Measurements from ENCODE around the gene ATP13A3. TPM values are rescaled to one million over a fixed set of nuclear protein-coding genes. Genes with fewer than 3 reads are reported as not detected.

Gene ATP13A3
- total RNA-seq, 2 donors from 2014 or later: 106 to 141 TPM

- Mint-ChIP-seq H3K27ac (no peak overlapping the region), H3K9me3 (no peaks in the 10 kb centered on the region), H3K36me3 (no peaks in the 10 kb centered on the region)
- ATAC-seq (no peak), DNase-seq (ENCODE audit: low spot score in 2 of 2) (no peak)
Observed at GRCh38 chr3:194364652-194365434, 122.0 kb downstream of the ATP13A3 start.

- Mint-ChIP-seq H3K36me3 (no peaks in the 10 kb centered on the region), H3K9me3 (no peaks in the 10 kb centered on the region), H3K27ac (no peak overlapping the region)
- DNase-seq (ENCODE audit: low spot score in 2 of 2): no peak
- no peak for ATAC-seq
Observed at GRCh38 chr3:194364314-194364651, 122.5 kb downstream of the ATP13A3 start.

DNA sequence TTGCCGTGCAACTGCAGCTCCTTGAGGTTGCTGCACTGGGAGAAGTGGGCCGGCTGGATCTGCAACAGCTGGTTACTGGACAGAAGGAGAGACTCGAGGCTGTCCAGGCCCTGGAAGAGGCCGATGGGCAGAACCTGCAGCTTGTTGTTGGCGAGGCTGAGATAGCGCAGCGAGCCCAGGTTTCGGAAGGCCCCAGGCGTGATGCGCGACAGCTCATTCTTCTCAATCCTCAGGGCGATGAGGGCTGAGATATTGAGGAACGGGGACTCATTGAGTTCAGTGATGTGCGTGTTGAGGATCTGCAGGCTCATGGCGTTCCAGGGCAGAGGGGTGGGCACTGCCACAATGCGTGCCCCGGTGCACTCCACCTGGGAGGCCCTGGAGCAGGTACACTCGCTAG, 126.2 kb downstream of the ATP13A3 start:
- DNase-seq (ENCODE audit: low spot score in 2 of 2): no peak
- no peak for ATAC-seq
- Mint-ChIP-seq H3K27ac (no peak overlapping the region), H3K36me3 (no peaks in the 10 kb centered on the region), H3K9me3 (no peaks in the 10 kb centered on the region)

GRCh38 chr3:194357681-194358080, 129.1 kb downstream of the ATP13A3 start:
- DNase-seq (ENCODE audit: low spot score in 2 of 2): no peak
- no peaks in the 10 kb centered on the region for H3K9me3 Mint-ChIP-seq
- no peaks in the 10 kb centered on the region for H3K36me3 Mint-ChIP-seq
- ATAC-seq: no peak
- H3K27ac Mint-ChIP-seq: no peak overlapping the region

DNA sequence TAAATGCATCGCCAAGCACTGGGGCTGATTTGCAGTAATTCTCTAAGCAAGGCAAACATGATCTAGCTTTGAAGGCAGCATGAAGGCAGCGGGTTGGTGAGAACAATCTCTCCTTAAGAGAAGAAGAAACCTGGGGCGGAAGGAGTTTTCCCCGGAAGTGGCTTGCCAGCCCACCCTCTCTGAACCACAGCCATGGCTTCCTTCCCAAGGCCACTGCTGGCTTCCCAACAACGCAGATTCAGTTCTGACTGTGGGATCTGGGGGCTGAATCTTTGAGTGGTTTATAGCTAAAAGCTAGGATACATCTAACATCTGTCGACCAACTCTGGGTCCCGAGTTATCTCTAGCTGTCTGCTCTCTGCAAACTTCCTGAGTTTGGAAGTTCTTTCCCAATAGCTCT, 131.4 kb downstream of the ATP13A3 start:
- no peak for ATAC-seq
- Mint-ChIP-seq H3K9me3 (no peaks in the 10 kb centered on the region), H3K36me3 (no peaks in the 10 kb centered on the region), H3K27ac (no peak overlapping the region)
- DNase-seq (ENCODE audit: low spot score in 2 of 2): no peak

DNA sequence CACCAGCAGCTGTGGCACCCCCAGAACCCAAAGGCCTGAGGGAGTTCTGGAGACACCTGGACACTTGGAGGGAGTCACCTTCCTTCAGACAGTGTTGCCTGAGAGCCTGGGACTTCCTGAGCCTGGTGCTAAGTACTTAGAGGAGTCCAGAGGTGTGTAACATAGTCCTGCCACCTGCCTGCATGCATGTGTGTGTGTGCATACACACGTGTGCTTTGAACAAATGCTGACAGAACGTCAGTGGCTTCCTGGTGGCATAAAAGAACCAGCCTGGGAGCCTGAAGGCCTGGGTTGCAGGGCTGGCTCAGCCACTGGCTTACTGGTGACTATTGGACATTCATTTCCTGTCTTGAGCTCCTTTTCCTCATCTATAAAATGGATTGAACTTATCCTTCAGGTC, 132.5 kb downstream of the ATP13A3 start:
- no peak for ATAC-seq
- Mint-ChIP-seq H3K36me3 (no peaks in the 10 kb centered on the region), H3K9me3 (no peaks in the 10 kb centered on the region), H3K27ac (no peak overlapping the region)
- DNase-seq (ENCODE audit: low spot score in 2 of 2): no peak

Other genes starting within 250 kb of the ATP13A3 start
- gene CPN2, start 135.7 kb downstream of the ATP13A3 start, total RNA-seq: not detected
- not detected for gene LRRC15, start 117.3 kb downstream of the ATP13A3 start, total RNA-seq
- gene GP5, start 87.7 kb downstream of the ATP13A3 start, total RNA-seq: under 1 TPM; 0.43 to 0.58 TPM
- gene TMEM44, start 146.4 kb upstream of the ATP13A3 start, total RNA-seq: 10 to 100 TPM in 1 of 2 donors, 1 to 10 TPM in 1; 1.6 to 10.7 TPM
- gene LSG1, start 185.2 kb upstream of the ATP13A3 start, total RNA-seq: 10 to 100 TPM; 40.0 to 42.9 TPM
- 1 to 10 TPM; 3.5 to 6.8 TPM for gene FAM43A, start 198.9 kb upstream of the ATP13A3 start, total RNA-seq